GM18909 (cell line): ENCODE measurements around the gene KIF18B.

ENCODE experiments used
- ATAC-seq: cut with Tn5 transposase; IDR thresholded peaks from one replicate; pipeline ENCODE4 v1.9.1; 2021; ENCODE audit warnings: mild to moderate bottlenecking; ENCODE audit not compliant: unreplicated experiment, poor library complexity

The KIF18B gene

GRCh38 chr17:44884941-44885340 is 62.6 kb downstream of the KIF18B start:
- ATAC-seq = no peak

- no peak for ATAC-seq
Observed at GRCh38 chr17:44881145-44881544, 66.4 kb downstream of the KIF18B start.

- ATAC-seq = no peak
Observed at GRCh38 chr17:44880062-44880461, 67.5 kb downstream of the KIF18B start.

- no peak for ATAC-seq
Observed at GRCh38 chr17:44879376-44879775, 68.2 kb downstream of the KIF18B start.

GRCh38 chr17:44878627-44879221 is 68.8 kb downstream of the KIF18B start:
- ATAC-seq = no peak

- no peak for ATAC-seq
Observed at GRCh38 chr17:44877121-44877520, 70.5 kb downstream of the KIF18B start.

- no peak for ATAC-seq
Observed at GRCh38 chr17:44875761-44876160, 71.8 kb downstream of the KIF18B start.
